ENCODE data around the gene ADH6.
"Not testable (repeated sequence)": the region's sequence is repeated elsewhere in the genome, so short reads cannot be mapped to it uniquely, and the experiment has no call there.

ADH6 gene

DNA sequence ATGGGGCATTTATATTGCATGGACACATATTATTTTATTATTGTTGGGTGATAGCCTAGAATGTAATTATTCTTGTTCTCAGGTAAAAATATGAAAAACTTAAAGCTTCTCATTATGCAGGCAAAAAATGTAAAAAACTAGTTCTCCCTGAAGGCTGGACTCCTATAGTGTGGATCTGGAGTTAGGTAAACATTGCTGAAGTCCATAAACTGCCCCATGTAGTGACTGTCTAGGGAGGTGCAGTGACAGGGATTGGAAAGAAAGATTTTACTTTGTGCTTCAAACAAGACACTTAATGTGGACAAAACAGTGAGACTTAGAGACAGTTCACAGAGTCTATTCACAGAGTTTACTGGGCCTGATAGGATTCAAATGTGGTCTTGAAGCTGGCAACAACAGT, 17.0 kb downstream of the ADH6 start:
- Histone ChIP-seq H3K4me1 (ENCODE audit: control insufficient read depth, low read length) (no peaks in the 10 kb centered on the region), H3K9me3 (ENCODE audit: control insufficient read depth, insufficient read depth, low read length) (no peaks in the 10 kb centered on the region), H3K9me2 (replicated peaks; ENCODE audit: control insufficient read depth, low read length) (no peaks in the 10 kb centered on the region), H3K27ac (ENCODE audit: low read depth, low read length) (no peak overlapping the region), H3K36me3 (ENCODE audit: control insufficient read depth, low read length) (no peaks in the 10 kb centered on the region), H3K27me3 (ENCODE audit: control insufficient read depth, low read length) (no peaks in the 10 kb centered on the region), H3F3A (ENCODE audit: control insufficient read depth, insufficient read depth) (no peaks in the 10 kb centered on the region), H3K79me2 (ENCODE audit: control insufficient read depth, low read length) (no peaks in the 10 kb centered on the region), H4K20me1 (ENCODE audit: control insufficient read depth, insufficient read depth, low read depth, low read length) (no peaks in the 10 kb centered on the region), H3K4me2 (ENCODE audit: low read length) (no peak overlapping the region), H3K4me3 (ENCODE audit: low read length) (no peak overlapping the region)
- no peak for TF ChIP-seq EZH2phosphoT487 (IDR thresholded peaks at IDR 0.05; ENCODE audit: borderline replicate concordance, low read length)
- TF ChIP-seq, protein P1, sequence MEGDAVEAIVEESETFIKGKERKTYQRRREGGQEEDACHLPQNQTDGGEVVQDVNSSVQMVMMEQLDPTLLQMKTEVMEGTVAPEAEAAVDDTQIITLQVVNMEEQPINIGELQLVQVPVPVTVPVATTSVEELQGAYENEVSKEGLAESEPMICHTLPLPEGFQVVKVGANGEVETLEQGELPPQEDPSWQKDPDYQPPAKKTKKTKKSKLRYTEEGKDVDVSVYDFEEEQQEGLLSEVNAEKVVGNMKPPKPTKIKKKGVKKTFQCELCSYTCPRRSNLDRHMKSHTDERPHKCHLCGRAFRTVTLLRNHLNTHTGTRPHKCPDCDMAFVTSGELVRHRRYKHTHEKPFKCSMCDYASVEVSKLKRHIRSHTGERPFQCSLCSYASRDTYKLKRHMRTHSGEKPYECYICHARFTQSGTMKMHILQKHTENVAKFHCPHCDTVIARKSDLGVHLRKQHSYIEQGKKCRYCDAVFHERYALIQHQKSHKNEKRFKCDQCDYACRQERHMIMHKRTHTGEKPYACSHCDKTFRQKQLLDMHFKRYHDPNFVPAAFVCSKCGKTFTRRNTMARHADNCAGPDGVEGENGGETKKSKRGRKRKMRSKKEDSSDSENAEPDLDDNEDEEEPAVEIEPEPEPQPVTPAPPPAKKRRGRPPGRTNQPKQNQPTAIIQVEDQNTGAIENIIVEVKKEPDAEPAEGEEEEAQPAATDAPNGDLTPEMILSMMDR (IDR thresholded peaks at IDR 0.05; ENCODE audit: low read depth, low read length, poor library complexity, severe bottlenecking), result no peak

DNA sequence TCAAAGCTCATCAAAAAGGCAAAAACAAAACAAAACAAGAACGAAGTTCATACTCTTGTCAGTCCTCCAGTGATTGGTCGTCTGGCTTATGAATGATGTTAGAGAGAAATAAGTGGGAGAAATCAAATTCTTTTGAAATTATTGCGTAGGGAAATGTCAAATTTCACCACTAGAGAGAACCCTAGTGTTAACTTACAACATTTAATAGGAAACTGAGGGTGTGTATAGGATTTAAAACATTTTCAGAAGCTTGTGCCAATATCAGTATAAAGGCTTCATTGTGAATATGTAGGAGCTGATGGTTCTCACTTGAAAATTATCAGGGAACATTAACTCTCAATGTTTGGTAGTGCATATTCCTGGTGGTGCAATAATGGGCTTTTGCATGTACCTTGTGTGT, 17.4 kb downstream of the ADH6 start:
- no peaks in the 10 kb centered on the region for H3K9me2 ChIP-seq (replicated peaks; ENCODE audit: control insufficient read depth, low read length)
- no peak overlapping the region for H3K4me2 ChIP-seq (ENCODE audit: low read length)
- no peak for TF ChIP-seq EZH2phosphoT487 (IDR thresholded peaks at IDR 0.05; ENCODE audit: borderline replicate concordance, low read length)
- TF ChIP-seq, protein P1 (IDR thresholded peaks at IDR 0.05; ENCODE audit: low read depth, low read length, poor library complexity, severe bottlenecking), result no peak
- H3K36me3 ChIP-seq (ENCODE audit: control insufficient read depth, low read length), result no peaks in the 10 kb centered on the region
- H3K27ac ChIP-seq (ENCODE audit: low read depth, low read length), result no peak overlapping the region
- no peak overlapping the region for H3K4me3 ChIP-seq (ENCODE audit: low read length)
- H3F3A ChIP-seq (ENCODE audit: control insufficient read depth, insufficient read depth), result no peaks in the 10 kb centered on the region
- H4K20me1 ChIP-seq (ENCODE audit: control insufficient read depth, insufficient read depth, low read depth, low read length), result no peaks in the 10 kb centered on the region
- no peaks in the 10 kb centered on the region for H3K4me1 ChIP-seq (ENCODE audit: control insufficient read depth, low read length)
- H3K79me2 ChIP-seq (ENCODE audit: control insufficient read depth, low read length), result no peaks in the 10 kb centered on the region
- no peaks in the 10 kb centered on the region for H3K27me3 ChIP-seq (ENCODE audit: control insufficient read depth, low read length)
- H3K9me3 ChIP-seq (ENCODE audit: control insufficient read depth, insufficient read depth, low read length), result no peaks in the 10 kb centered on the region

DNA sequence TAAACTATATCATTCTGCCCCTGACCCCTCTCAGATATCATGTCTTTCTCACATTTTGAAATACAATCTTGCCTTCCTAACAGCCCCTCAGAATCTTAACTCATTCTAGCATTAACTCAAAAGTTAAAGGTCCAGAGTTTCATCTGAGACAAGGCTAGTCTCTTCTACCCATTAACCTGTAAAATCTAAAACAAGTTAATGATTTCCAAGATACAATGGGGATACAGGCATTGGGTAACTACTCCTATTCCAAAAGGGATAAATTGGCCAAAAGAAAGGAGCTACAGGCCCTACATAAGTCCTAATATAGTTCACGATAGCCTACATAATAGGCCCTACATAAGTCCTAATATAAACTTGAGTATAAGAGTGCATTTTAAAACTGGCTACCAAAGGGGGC, 18.9 kb downstream of the ADH6 start:
- Histone ChIP-seq H3K79me2 (ENCODE audit: control insufficient read depth, low read length) (no peaks in the 10 kb centered on the region), H3K9me3 (ENCODE audit: control insufficient read depth, insufficient read depth, low read length) (no peaks in the 10 kb centered on the region), H4K20me1 (ENCODE audit: control insufficient read depth, insufficient read depth, low read depth, low read length) (no peaks in the 10 kb centered on the region), H3F3A (ENCODE audit: control insufficient read depth, insufficient read depth) (no peaks in the 10 kb centered on the region), H3K4me2 (ENCODE audit: low read length) (no peak overlapping the region), H3K4me3 (ENCODE audit: low read length) (no peak overlapping the region), H3K27me3 (ENCODE audit: control insufficient read depth, low read length) (no peaks in the 10 kb centered on the region), H3K27ac (ENCODE audit: low read depth, low read length) (no peak overlapping the region), H3K9me2 (replicated peaks; ENCODE audit: control insufficient read depth, low read length) (no peaks in the 10 kb centered on the region), H3K4me1 (ENCODE audit: control insufficient read depth, low read length) (no peaks in the 10 kb centered on the region), H3K36me3 (ENCODE audit: control insufficient read depth, low read length) (no peaks in the 10 kb centered on the region)
- TF ChIP-seq, protein P1 (IDR thresholded peaks at IDR 0.05; ENCODE audit: low read depth, low read length, poor library complexity, severe bottlenecking), result no peak
- no peak for TF ChIP-seq EZH2phosphoT487 (IDR thresholded peaks at IDR 0.05; ENCODE audit: borderline replicate concordance, low read length)

- Histone ChIP-seq H4K20me1 (ENCODE audit: control insufficient read depth, insufficient read depth, low read depth, low read length) (no peaks in the 10 kb centered on the region), H3K9me2 (replicated peaks; ENCODE audit: control insufficient read depth, low read length) (no peaks in the 10 kb centered on the region), H3K36me3 (ENCODE audit: control insufficient read depth, low read length) (no peaks in the 10 kb centered on the region), H3K27me3 (ENCODE audit: control insufficient read depth, low read length) (no peaks in the 10 kb centered on the region), H3F3A (ENCODE audit: control insufficient read depth, insufficient read depth) (no peaks in the 10 kb centered on the region), H3K4me2 (ENCODE audit: low read length) (no peak overlapping the region), H3K4me3 (ENCODE audit: low read length) (no peak overlapping the region), H3K9me3 (ENCODE audit: control insufficient read depth, insufficient read depth, low read length) (no peaks in the 10 kb centered on the region), H3K4me1 (ENCODE audit: control insufficient read depth, low read length) (no peaks in the 10 kb centered on the region), H3K27ac (ENCODE audit: low read depth, low read length) (no peak overlapping the region), H3K79me2 (ENCODE audit: control insufficient read depth, low read length) (no peaks in the 10 kb centered on the region)
- TF ChIP-seq EZH2phosphoT487 (IDR thresholded peaks at IDR 0.05; ENCODE audit: borderline replicate concordance, low read length), result no peak
- TF ChIP-seq, protein P1 (IDR thresholded peaks at IDR 0.05; ENCODE audit: low read depth, low read length, poor library complexity, severe bottlenecking), result no peak
Measured at GRCh38 chr4:99190336-99190735, 28.7 kb downstream of the ADH6 start.

DNA sequence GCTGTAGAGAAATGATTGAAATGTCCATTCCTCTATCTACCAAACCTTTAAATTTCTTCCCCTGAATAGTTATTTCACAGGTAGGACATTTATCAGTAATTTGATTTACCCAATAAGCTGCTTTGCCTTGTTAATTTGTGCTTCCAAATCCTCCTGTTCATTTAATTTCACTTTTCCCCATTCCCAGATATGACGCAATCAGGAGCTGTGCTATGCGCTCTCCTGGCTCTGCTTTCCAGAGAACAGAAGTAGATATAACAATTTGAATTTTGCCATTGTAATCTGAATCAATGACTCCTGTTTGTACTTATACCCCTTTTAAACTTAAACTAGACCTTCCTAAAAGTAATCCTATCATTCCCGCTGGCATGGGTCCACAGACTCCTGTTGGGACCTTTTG, 29.1 kb downstream of the ADH6 start:
- H3K9me3 ChIP-seq (ENCODE audit: control insufficient read depth, insufficient read depth, low read length); H3K27ac ChIP-seq (ENCODE audit: low read depth, low read length); H3K27me3 ChIP-seq (ENCODE audit: control insufficient read depth, low read length); H3K79me2 ChIP-seq (ENCODE audit: control insufficient read depth, low read length); H3F3A ChIP-seq (ENCODE audit: control insufficient read depth, insufficient read depth); H3K36me3 ChIP-seq (ENCODE audit: control insufficient read depth, low read length); H3K4me2 ChIP-seq (ENCODE audit: low read length); H3K4me3 ChIP-seq (ENCODE audit: low read length); H3K4me1 ChIP-seq (ENCODE audit: control insufficient read depth, low read length); H4K20me1 ChIP-seq (ENCODE audit: control insufficient read depth, insufficient read depth, low read depth, low read length); H3K9me2 ChIP-seq (replicated peaks; ENCODE audit: control insufficient read depth, low read length): not testable (repeated sequence)

Measured in DOHH2 (cell line).